Activated naive CD4-positive, alpha-beta T cell treated with anti-CD3 and anti-CD28 coated beads for 36 hours (primary cell): ENCODE measurements around the gene OPCML. TPM values are rescaled to one million over a fixed set of nuclear protein-coding genes. Genes with fewer than 3 reads are reported as not detected.

Experiments
- CTCF ChIA-PET: fragments of 350-600 bp; sonication (Branson Sonifier 250); formaldehyde crosslinking; loops from one replicate; lab custom pipeline; 2021; ENCODE audit warnings: antibody characterized with exemption; lab: Charles Lee
- DNase-seq: peaks from one replicate; pipeline ENCODE4 v3.0.0-alpha.2; 2020
- H3K27ac Mint-ChIP-seq: one replicate; pipeline ENCODE4 v1.8.0; 2021; ENCODE audit warnings: mild to moderate bottlenecking, mixed read lengths
- H3K27me3 Mint-ChIP-seq: one replicate; pipeline ENCODE4 v1.8.0; 2021; ENCODE audit warnings: low read depth, mixed read lengths
- H3K36me3 Mint-ChIP-seq: one replicate; pipeline ENCODE4 v1.8.0; 2021; ENCODE audit warnings: low read depth, mixed read lengths
- H3K4me1 Mint-ChIP-seq: one replicate; pipeline ENCODE4 v1.8.0; 2021; ENCODE audit warnings: low read depth, mixed read lengths
- H3K4me3 Mint-ChIP-seq: one replicate; pipeline ENCODE4 v1.8.0; 2021; ENCODE audit warnings: mild to moderate bottlenecking, moderate library complexity, mixed read lengths
- H3K9me3 Mint-ChIP-seq: one replicate; pipeline ENCODE4 v1.8.0; 2021; ENCODE audit warnings: mixed read lengths
- intact Hi-C: fragments of 100-400 bp; cut with micrococcal nuclease; formaldehyde crosslinking; loops from one replicate; pipeline ENCODE4 v1.15.1; 2023
- total RNA-seq, 2 experiments: library from RNA; stranded (reverse); gene quantifications; one replicate each; pipeline ENCODE4 v1.2.3, GENCODE V29; 2021

Gene OPCML
- total RNA-seq, 2 experiments from 2014 or later, result not detected

DNA sequence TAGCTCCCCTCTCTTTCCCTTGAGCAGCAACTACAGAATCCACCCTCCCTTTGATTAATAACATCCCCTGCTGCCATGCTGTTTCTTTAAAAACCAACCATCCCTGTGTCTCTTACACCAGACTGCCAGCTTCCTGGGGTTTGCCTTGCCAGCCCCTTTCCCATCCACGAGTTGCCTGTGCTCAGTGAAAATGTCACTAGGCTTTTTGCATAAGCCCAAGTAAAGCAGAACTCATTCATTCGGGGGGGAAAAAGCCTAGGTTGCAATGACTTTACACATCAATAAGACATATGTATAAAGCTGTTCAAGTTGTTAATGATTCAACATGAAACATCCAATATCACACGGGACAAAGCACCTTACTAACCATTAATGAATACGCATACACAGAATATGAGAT, 398.7 kb downstream of the OPCML start:
- no peak overlapping the region for H3K27ac Mint-ChIP-seq
- DNase-seq, result no peak
- no peaks in the 10 kb centered on the region for H3K9me3 Mint-ChIP-seq
- H3K27me3 Mint-ChIP-seq, result peaks cover 11% of the 10 kb centered on the region
- no peak overlapping the region for H3K4me3 Mint-ChIP-seq
- H3K4me1 Mint-ChIP-seq, result no peaks in the 10 kb centered on the region
- no peaks in the 10 kb centered on the region for H3K36me3 Mint-ChIP-seq
- CTCF ChIA-PET, result interaction anchor here (0.6 to 2.6 kb wide), 5 partner anchors 10 to 1119 kb away, joined by 3 to 13 read pairs (median 3); no protein-coding TSS in a partner anchor
- intact Hi-C loops, result loop anchor here (1.0 to 2.0 kb wide), 3 partner anchors 30 to 702 kb away; no protein-coding TSS in a partner anchor

- Mint-ChIP-seq H3K27me3 (peaks cover 11% of the 10 kb centered on the region), H3K9me3 (no peaks in the 10 kb centered on the region), H3K4me1 (no peaks in the 10 kb centered on the region), H3K36me3 (no peaks in the 10 kb centered on the region), H3K27ac (no peak overlapping the region), H3K4me3 (no peak overlapping the region)
- intact Hi-C loops, result no loop called here
- CTCF ChIA-PET, result interaction anchor here (1.2 to 2.6 kb wide), 3 partner anchors 10 to 702 kb away, joined by 3 to 13 read pairs (median 4); no protein-coding TSS in a partner anchor
- DNase-seq, result no peak
Measured at GRCh38 chr11:133133050-133133449, 399.3 kb downstream of the OPCML start.

GRCh38 chr11:133127741-133128140, 404.6 kb downstream of the OPCML start:
- CTCF ChIA-PET, result no interaction called here
- no peak for DNase-seq
- Mint-ChIP-seq H3K9me3 (no peaks in the 10 kb centered on the region), H3K36me3 (no peaks in the 10 kb centered on the region), H3K4me1 (no peaks in the 10 kb centered on the region), H3K27ac (no peak overlapping the region), H3K4me3 (no peak overlapping the region), H3K27me3 (peaks cover 3% of the 10 kb centered on the region)
- intact Hi-C loops, result no loop called here

- DNase-seq, result no peak
- Mint-ChIP-seq H3K36me3 (no peaks in the 10 kb centered on the region), H3K4me1 (no peaks in the 10 kb centered on the region), H3K9me3 (no peaks in the 10 kb centered on the region), H3K4me3 (no peak overlapping the region), H3K27me3 (peaks cover 3% of the 10 kb centered on the region), H3K27ac (no peak overlapping the region)
- intact Hi-C loops, result no loop called here
- CTCF ChIA-PET, result interaction anchor here (1.3 kb wide), 1 partner anchor 9 kb away, joined by 4 read pairs; no protein-coding TSS in a partner anchor
Measured at GRCh38 chr11:133123796-133124195, 408.5 kb downstream of the OPCML start.

DNA sequence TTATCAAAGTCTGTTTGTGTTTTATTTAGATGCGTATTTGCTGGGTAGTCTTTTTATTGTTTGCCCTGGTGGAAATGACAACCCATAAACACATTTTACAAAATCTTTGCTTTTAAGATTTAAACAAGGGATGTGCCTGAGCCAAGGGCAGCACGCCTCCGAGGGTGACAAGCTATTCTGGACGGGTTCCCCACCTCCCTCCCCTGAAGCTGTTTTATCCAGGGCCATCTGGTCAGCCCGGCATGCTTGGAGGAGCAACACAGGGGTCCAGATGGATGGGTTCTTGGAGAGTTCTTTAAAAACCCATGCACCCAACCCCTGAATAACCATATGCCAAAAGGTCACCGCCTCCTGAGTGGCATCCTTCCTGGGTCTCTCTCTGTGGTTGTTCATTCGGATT, 408.9 kb downstream of the OPCML start:
- H3K36me3 Mint-ChIP-seq, result no peaks in the 10 kb centered on the region
- H3K9me3 Mint-ChIP-seq, result no peaks in the 10 kb centered on the region
- no peak overlapping the region for H3K27ac Mint-ChIP-seq

GRCh38 chr11:133122256-133122655, 410.0 kb downstream of the OPCML start:
- no peak for DNase-seq
- Mint-ChIP-seq H3K9me3 (no peaks in the 10 kb centered on the region), H3K4me1 (no peaks in the 10 kb centered on the region), H3K36me3 (no peaks in the 10 kb centered on the region), H3K27me3 (peaks cover 3% of the 10 kb centered on the region), H3K4me3 (no peak overlapping the region), H3K27ac (no peak overlapping the region)
- intact Hi-C loops, result no loop called here
- CTCF ChIA-PET, result no interaction called here

More for the DNA sequence above, 408.9 kb downstream of the OPCML start:
- H3K4me1 Mint-ChIP-seq, result no peaks in the 10 kb centered on the region
- intact Hi-C loops, result no loop called here
- H3K4me3 Mint-ChIP-seq, result no peak overlapping the region
- DNase-seq, result no peak
- CTCF ChIA-PET, result interaction anchor here (1.3 kb wide), 1 partner anchor 10 kb away, joined by 4 read pairs; no protein-coding TSS in a partner anchor
- peaks cover 3% of the 10 kb centered on the region for H3K27me3 Mint-ChIP-seq

DNA sequence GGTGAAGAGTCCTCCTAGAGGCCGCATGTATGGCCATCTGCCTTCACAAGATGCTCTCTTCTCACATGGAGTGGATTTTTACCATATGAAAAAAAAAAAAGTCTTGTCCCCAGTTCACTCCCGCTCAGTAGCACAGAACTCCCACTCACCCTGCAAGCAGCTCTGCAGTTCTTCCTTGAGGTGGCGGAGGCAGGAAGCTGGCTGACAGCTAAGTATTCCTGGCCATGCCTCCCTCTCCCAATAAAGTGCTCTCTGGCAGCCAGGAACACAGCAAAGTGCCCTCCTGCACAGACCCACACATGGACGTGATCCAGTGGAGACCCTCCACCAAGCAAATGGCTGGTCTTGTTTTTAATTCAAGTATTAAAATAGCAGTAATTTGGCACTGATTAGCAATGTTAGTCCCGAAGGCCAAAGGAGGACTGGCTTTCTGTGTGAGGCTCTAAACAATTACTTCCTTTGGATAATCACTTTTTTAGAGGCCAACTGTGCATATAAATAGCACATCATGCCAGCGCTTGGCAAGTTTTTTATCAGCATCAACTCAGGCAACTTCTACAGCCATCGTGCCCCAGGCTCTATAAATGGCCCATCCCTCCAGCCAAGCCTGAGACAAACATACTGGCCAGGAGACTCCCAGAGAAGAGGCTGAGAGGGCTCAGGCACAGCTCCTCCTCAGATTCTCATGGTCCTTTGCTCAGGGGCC, 413.6 kb downstream of the OPCML start:
- DNase-seq, result no peak
- intact Hi-C loops, result no loop called here
- CTCF ChIA-PET, result no interaction called here
- Mint-ChIP-seq H3K9me3 (no peaks in the 10 kb centered on the region), H3K27ac (no peak overlapping the region), H3K36me3 (no peaks in the 10 kb centered on the region), H3K27me3 (peaks cover 3% of the 10 kb centered on the region), H3K4me3 (no peak overlapping the region), H3K4me1 (no peaks in the 10 kb centered on the region)

GRCh38 chr11:133115099-133115498, 417.2 kb downstream of the OPCML start:
- Mint-ChIP-seq H3K9me3 (no peaks in the 10 kb centered on the region), H3K4me3 (no peak overlapping the region), H3K36me3 (no peaks in the 10 kb centered on the region), H3K27me3 (peaks cover 3% of the 10 kb centered on the region), H3K4me1 (no peaks in the 10 kb centered on the region), H3K27ac (no peak overlapping the region)
- CTCF ChIA-PET, result no interaction called here
- intact Hi-C loops, result no loop called here
- no peak for DNase-seq

- intact Hi-C loops, result no loop called here
- no peak for DNase-seq
- CTCF ChIA-PET, result no interaction called here
- H3K9me3 Mint-ChIP-seq, result no peaks in the 10 kb centered on the region
- no peaks in the 10 kb centered on the region for H3K4me1 Mint-ChIP-seq
- H3K4me3 Mint-ChIP-seq, result no peak overlapping the region
- H3K27me3 Mint-ChIP-seq, result peaks cover 4% of the 10 kb centered on the region
- H3K27ac Mint-ChIP-seq, result no peak overlapping the region
- H3K36me3 Mint-ChIP-seq, result no peaks in the 10 kb centered on the region
Measured at GRCh38 chr11:133107763-133108162, 424.5 kb downstream of the OPCML start.

DNA sequence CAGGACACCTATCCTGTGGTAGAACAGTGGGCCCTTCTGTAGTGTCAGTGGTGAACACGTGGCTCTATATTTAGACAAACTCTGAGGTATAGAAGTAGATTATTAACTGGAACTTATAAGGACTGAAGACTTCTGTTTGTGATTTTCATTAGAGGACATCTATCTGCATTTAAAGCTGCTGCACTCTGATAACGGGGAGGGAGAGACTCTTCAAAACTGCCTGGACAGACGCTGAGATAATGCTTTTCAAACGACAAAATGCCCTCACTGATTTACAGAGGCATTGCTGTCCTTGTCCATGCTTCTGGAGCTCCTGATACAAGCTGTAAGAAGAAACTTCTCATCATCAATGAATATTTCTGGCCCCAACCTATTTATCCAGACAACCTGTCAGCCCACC, 425.2 kb downstream of the OPCML start:
- CTCF ChIA-PET, result no interaction called here
- no peak for DNase-seq
- Mint-ChIP-seq H3K4me3 (no peak overlapping the region), H3K36me3 (no peaks in the 10 kb centered on the region), H3K4me1 (no peaks in the 10 kb centered on the region), H3K27ac (no peak overlapping the region), H3K27me3 (peaks cover 4% of the 10 kb centered on the region), H3K9me3 (no peaks in the 10 kb centered on the region)
- intact Hi-C loops, result no loop called here

DNA sequence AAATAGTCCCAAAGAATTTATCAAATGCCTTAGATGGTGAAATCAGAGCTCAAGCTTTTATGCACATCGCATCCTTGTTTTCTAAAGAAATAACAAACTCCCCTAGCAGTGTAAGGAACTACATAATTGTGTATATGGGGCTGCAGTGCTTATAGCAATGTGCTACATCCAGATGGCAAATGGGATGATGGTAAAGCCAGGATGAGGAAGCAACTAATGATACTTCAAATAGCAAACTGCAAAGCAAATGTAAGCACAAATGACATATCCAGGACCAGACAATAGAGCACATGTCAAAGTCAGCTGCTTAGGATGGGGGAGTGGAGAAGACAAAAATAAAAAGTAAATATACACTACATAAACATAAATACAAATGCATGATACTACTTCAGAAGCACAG, 425.9 kb downstream of the OPCML start:
- no peaks in the 10 kb centered on the region for H3K4me1 Mint-ChIP-seq

DNA sequence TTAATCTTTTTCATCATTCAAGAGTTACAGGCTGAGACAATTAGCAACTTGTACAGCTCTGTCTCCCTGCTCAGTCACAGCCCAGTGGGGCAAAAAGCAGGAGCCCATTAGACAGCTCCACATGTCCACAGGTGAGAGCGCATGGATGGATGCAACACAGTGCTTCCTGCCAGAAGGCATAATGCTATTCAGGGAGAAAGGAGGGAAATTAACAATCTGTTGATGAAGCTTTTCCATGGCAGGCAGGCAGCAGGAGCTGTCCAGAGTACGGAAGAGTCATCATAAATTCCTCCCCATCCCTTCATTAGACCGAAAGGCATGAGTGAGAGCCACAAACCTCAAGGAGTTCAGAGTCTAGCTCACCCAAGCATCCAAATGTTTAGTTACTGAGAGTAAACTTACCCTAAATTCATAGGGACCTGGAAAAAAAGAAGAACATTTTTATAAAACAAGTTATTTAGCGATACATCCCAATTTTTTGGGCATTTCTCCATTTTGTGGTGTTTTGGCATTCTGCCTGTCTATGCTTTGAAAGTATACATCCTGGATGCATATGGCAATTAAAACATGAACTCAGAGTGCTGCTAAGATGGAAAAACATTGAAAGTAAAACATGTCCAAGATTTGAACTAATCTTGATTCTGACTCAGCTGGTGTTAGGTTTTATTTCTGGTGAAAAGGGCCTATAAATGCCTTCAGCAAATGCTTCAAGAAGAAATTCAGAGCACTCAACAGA, 428.1 kb downstream of the OPCML start:
- Mint-ChIP-seq H3K4me1 (no peaks in the 10 kb centered on the region), H3K27me3 (peaks cover 4% of the 10 kb centered on the region), H3K36me3 (no peaks in the 10 kb centered on the region), H3K27ac (no peak overlapping the region), H3K9me3 (no peaks in the 10 kb centered on the region), H3K4me3 (no peak overlapping the region)
- DNase-seq, result no peak
- CTCF ChIA-PET, result no interaction called here
- intact Hi-C loops, result no loop called here

More for the DNA sequence above, 425.9 kb downstream of the OPCML start:
- no peaks in the 10 kb centered on the region for H3K9me3 Mint-ChIP-seq
- H3K27ac Mint-ChIP-seq, result no peak overlapping the region
- CTCF ChIA-PET, result no interaction called here
- no peak overlapping the region for H3K4me3 Mint-ChIP-seq
- H3K27me3 Mint-ChIP-seq, result peaks cover 4% of the 10 kb centered on the region
- intact Hi-C loops, result no loop called here
- no peaks in the 10 kb centered on the region for H3K36me3 Mint-ChIP-seq
- no peak for DNase-seq
